Measurements from ENCODE around the gene DCUN1D1.
"Not testable (repeated sequence)": the region's sequence is repeated elsewhere in the genome, so short reads cannot be mapped to it uniquely, and the experiment has no call there.

DCUN1D1 gene

GRCh38 chr3:183013074-183013473 is 32.7 kb upstream of the DCUN1D1 start:
- no peak for DNase-seq (ENCODE audit: low spot score)
- TF ChIP-seq CTCF (IDR thresholded peaks at IDR 0.05; ENCODE audit: extremely low read depth, missing control alignments): no peak

GRCh38 chr3:183008800-183009199 is 28.5 kb upstream of the DCUN1D1 start:
- no peak for DNase-seq (ENCODE audit: low spot score)
- no peak for TF ChIP-seq CTCF (IDR thresholded peaks at IDR 0.05; ENCODE audit: extremely low read depth, missing control alignments)

- no peak for DNase-seq (ENCODE audit: low spot score)
- TF ChIP-seq CTCF (IDR thresholded peaks at IDR 0.05; ENCODE audit: extremely low read depth, missing control alignments): no peak
Measured at GRCh38 chr3:183008303-183008702, 28.0 kb upstream of the DCUN1D1 start.

- TF ChIP-seq CTCF (IDR thresholded peaks at IDR 0.05; ENCODE audit: extremely low read depth, missing control alignments): no peak
- no peak for DNase-seq (ENCODE audit: low spot score)
Measured at GRCh38 chr3:183006396-183007002, 26.2 kb upstream of the DCUN1D1 start.

GRCh38 chr3:182999767-183000166 is 19.4 kb upstream of the DCUN1D1 start:
- TF ChIP-seq CTCF (IDR thresholded peaks at IDR 0.05; ENCODE audit: extremely low read depth, missing control alignments): no peak
- no peak for DNase-seq (ENCODE audit: low spot score)

- DNase-seq (ENCODE audit: low spot score): not testable (repeated sequence)
Measured at GRCh38 chr3:182993486-182994201, 13.3 kb upstream of the DCUN1D1 start.

GRCh38 chr3:182989566-182989965 is 9.2 kb upstream of the DCUN1D1 start:
- DNase-seq (ENCODE audit: low spot score): no peak
- TF ChIP-seq CTCF (IDR thresholded peaks at IDR 0.05; ENCODE audit: extremely low read depth, missing control alignments): no peak

GRCh38 chr3:182986021-182986420 is 5.7 kb upstream of the DCUN1D1 start:
- DNase-seq (ENCODE audit: low spot score): no peak
- no peak for TF ChIP-seq CTCF (IDR thresholded peaks at IDR 0.05; ENCODE audit: extremely low read depth, missing control alignments)

Measured in GM20000 (cell line).